ENCODE results near the gene RANBP1.

Gene RANBP1

DNA sequence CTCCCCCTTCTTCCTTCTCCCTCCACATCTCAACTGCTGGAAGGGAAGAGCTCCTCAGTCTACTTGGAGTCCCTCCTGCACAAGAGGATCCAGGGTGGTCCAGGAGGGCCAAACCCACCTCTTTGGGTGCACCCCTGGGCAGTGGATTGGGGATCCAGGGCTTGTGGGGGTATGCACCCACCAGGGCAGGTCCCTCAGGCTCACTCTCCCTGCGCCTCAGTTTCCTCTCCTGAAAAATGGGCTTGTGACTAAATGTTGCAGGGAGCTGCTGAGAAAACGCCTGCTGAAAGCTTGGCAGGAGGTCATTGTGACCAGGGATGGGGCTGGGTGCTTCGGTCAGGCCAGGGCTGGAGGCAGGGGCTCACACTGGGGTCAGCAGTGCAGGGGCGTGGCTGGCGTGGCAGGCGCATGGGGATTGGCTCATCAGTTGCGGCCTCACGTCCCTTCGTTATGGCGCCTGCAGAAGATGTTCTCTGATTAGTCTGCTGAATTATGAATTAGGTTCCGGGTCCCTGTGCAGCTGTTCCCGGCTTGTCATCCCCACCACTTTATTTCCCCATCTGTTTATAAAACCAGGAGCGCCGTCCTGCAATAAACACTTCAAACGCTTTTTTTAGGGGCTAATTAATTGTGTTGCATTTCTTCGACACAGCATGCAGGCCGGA lies 60.6 kb downstream of the RANBP1 start:
- no peak for TF ChIP-seq GATA2 (IDR thresholded peaks at IDR 0.05; ENCODE audit: low read depth, low read length)
- no peak for TF ChIP-seq GATA3 (IDR thresholded peaks at IDR 0.05; ENCODE audit: low read depth, low read length)

All from SH-SY5Y (cell line).